Activated naive CD8-positive, alpha-beta T cell treated with anti-CD3 and anti-CD28 coated beads, Interleukin-2, amount 10 ng/mL, durations not matched to agents 7 days and 5 days (primary cell): ENCODE results near the gene AKNA. TPM values are rescaled to one million over a fixed set of nuclear protein-coding genes. Genes with fewer than 3 reads are reported as not detected.
A peak's percentile ranks its signal among the peaks of the same experiment; 100 is the strongest.

ENCODE experiments used
- ATAC-seq: fragments of 150-1000 bp; cut with Tn5 transposase; one replicate; pipeline ENCODE4 v1.10.0; 2021; ENCODE audit warnings: low read depth, moderate library complexity
- POLR2A ChIA-PET: fragments of 350-600 bp; sonication (Branson Sonifier 250); formaldehyde crosslinking; loops from one replicate; lab custom pipeline; 2021; ENCODE audit warnings: antibody characterized with exemption; lab: Charles Lee
- DNase-seq: peaks from one replicate; pipeline ENCODE4 v3.0.0; 2021
- H3K27ac Mint-ChIP-seq: one replicate; pipeline ENCODE4 v1.8.0; 2022; ENCODE audit warnings: mild to moderate bottlenecking, mixed read lengths
- H3K27me3 Mint-ChIP-seq: one replicate; pipeline ENCODE4 v1.8.0; 2022; ENCODE audit warnings: mild to moderate bottlenecking, moderate library complexity, mixed read lengths
- H3K36me3 Mint-ChIP-seq: one replicate; pipeline ENCODE4 v1.8.0; 2021; ENCODE audit warnings: mild to moderate bottlenecking, mixed read lengths
- H3K4me1 Mint-ChIP-seq: one replicate; pipeline ENCODE4 v1.8.0; 2021; ENCODE audit warnings: mixed read lengths
- H3K4me3 Mint-ChIP-seq: one replicate; pipeline ENCODE4 v1.8.0; 2022; ENCODE audit warnings: mild to moderate bottlenecking, moderate library complexity, mixed read lengths
- H3K9me3 Mint-ChIP-seq: one replicate; pipeline ENCODE4 v1.8.0; 2021; ENCODE audit warnings: mixed read lengths
- total RNA-seq, 2 experiments: library from RNA; stranded (reverse); gene quantifications; one replicate each; pipeline ENCODE4 v1.2.3, GENCODE V29; 2021

The AKNA gene
- total RNA-seq, 2 experiments from 2014 or later: 482 to 492 TPM

GRCh38 chr9:114367366-114367765, 20.4 kb downstream of the AKNA start:
- Mint-ChIP-seq H3K4me1 (peaks cover 80% of the 10 kb centered on the region), H3K27me3 (no peaks in the 10 kb centered on the region), H3K36me3 (peaks cover 65% of the 10 kb centered on the region), H3K4me3 (peak overlapping the region; percentile 74), H3K9me3 (no peaks in the 10 kb centered on the region), H3K27ac (peak overlapping the region; percentile 96)
- POLR2A ChIA-PET: interaction anchor here (1.0 to 15.1 kb wide), 8 partner anchors 9 to 38 kb away, joined by 3 to 637 read pairs (median 4); partner anchors contain the start of gene AKNA
- no peak for ATAC-seq
- DNase-seq: no peak

DNA sequence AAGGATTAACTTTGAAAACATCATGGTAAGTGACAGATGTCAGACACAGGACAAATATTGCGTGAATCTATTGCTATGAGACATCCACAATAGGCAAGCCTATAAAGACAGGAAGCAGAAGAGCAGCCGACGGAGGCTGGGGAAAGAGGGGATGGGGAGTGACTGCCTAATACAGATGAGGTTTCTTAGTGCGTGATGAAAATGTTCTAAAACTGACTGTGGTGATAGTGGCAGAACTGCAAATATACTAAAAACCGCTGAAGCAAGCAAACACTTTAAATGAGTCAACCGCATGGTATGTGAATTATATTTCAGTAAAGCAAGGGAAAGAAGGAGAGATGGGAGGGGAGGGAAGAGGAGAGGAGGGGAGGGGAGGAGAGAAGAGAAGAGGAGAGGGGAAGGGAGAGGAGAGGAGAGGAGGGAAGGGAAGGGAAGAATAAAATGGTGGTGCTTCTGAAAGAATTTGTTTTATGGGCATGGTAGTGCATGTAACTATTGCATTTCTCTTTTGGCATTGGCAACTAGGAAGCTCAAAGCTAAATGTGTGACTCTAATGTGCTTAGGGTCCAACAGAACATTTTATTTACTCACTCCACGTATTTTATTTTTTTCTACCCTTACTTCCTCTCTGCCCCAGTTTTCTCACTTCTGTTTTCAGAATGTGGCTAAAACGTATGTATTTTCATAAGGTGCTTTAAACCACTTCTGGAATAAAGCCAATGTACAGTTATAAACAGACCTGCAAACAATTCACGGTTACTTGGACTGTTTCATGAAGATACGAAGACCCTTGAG, 21.3 kb downstream of the AKNA start:
- Mint-ChIP-seq H3K27ac (peak overlapping the region; percentile 96), H3K9me3 (no peaks in the 10 kb centered on the region), H3K4me3 (peak overlapping the region; percentile 74), H3K4me1 (peaks cover 78% of the 10 kb centered on the region), H3K27me3 (no peaks in the 10 kb centered on the region), H3K36me3 (peaks cover 62% of the 10 kb centered on the region)
- ATAC-seq (peak; percentile 47), DNase-seq (no peak)
- POLR2A ChIA-PET: interaction anchor here (1.0 to 15.1 kb wide), 3 partner anchors 15 to 19 kb away, joined by 3 to 637 read pairs (median 4); partner anchors contain the start of gene AKNA

DNA sequence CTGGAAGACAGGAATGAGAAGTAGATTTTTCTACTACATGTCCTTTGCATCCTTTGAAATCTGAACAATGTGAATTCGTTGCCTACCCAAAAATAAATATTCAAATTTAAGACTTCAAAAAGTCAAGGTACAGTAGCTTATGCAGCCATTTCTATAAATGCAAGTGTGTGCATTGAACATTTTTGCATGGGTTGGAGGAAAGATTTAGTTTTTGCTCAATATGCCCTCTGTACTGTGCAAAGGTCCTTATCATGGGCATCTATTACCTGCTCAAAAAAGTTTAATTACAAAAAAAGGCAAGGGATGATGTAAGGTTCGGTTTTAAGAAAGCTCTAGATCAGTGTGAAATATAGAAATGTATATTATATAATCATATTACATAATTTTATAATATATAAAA, 22.6 kb downstream of the AKNA start:
- no peaks in the 10 kb centered on the region for H3K9me3 Mint-ChIP-seq
- peaks cover 80% of the 10 kb centered on the region for H3K4me1 Mint-ChIP-seq
- no peak for ATAC-seq
- no peak for DNase-seq
- H3K36me3 Mint-ChIP-seq: peaks cover 73% of the 10 kb centered on the region
- no peaks in the 10 kb centered on the region for H3K27me3 Mint-ChIP-seq
- peak overlapping the region; percentile 90 for H3K27ac Mint-ChIP-seq
- peak overlapping the region; percentile 63 for H3K4me3 Mint-ChIP-seq
- POLR2A ChIA-PET: interaction anchor here (1.7 to 15.1 kb wide), 3 partner anchors 7 to 20 kb away, joined by 4 to 637 read pairs (median 23); partner anchors contain the start of gene AKNA

DNA sequence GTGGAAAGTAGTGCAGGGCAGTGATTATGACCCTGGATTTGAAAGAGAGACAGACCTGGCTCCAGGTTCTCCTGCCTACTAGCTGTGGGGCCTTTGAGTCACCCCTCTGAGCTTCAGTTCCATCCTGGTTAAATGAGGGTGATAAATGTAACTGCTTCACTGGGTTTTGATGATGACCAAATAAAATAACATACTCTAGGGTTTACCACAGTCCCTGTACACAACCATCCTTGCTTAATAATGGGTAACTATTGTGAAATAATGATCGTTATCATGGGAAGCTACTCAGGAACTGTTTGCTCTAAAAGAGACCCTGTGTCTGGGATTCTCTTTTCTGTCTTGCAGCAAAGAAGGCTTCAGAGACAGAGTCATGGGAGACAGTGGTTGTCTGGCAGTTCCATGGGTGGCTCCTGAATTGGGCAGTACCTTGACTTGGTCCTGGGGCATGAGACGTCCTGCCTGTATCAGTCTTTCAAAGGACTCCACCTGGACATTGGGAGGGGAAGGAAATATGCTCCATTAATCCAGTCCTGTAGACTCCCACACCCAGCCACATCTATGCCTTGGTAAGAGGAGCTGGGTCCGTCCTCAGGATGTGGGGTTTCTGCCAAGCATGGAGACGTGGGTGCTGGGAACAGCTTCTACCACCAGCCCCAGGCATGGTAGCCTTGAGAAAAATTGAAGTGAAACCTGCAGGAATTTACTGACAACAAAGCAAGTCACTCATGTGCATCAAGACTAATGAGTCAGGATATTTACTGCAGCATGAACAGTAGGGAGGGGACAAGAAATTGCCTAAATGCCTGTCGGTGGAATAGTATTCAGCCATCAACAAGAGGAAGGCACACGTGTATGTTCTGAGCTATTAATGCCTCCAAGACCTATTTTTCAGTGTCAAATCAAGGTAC, 23.4 kb downstream of the AKNA start:
- Mint-ChIP-seq H3K36me3 (peaks cover 74% of the 10 kb centered on the region), H3K27me3 (no peaks in the 10 kb centered on the region), H3K9me3 (no peaks in the 10 kb centered on the region), H3K4me3 (peak overlapping the region; percentile 63), H3K27ac (peak overlapping the region; percentile 90), H3K4me1 (peaks cover 80% of the 10 kb centered on the region)
- DNase-seq: no peak
- no peak for ATAC-seq
- POLR2A ChIA-PET: interaction anchor here (1.0 to 15.1 kb wide), 7 partner anchors 8 to 31 kb away, joined by 4 to 637 read pairs (median 5); partner anchors contain the start of gene AKNA

DNA sequence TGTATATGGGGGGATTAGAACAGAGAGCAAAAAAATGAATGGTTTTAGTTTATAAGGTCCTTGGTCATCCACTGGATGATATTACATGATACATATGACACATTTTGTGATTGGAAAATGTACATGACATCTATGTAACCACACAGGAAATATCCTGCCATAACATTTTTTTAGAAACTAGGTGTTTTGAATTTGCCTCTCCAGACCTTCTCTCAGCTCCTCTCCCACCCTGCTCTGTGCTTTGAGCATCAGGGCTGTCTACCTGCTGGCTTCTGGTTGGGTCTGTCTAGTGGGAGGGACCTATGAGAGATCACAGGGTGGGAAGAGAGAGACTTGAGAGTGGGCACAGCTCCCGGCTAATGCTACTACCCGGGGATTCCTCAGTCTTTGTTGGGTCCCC, 24.4 kb downstream of the AKNA start:
- peaks cover 71% of the 10 kb centered on the region for H3K36me3 Mint-ChIP-seq
- H3K4me3 Mint-ChIP-seq: peak overlapping the region; percentile 63
- H3K9me3 Mint-ChIP-seq: no peaks in the 10 kb centered on the region
- DNase-seq: no peak
- H3K4me1 Mint-ChIP-seq: peaks cover 74% of the 10 kb centered on the region
- peak; percentile 57 for ATAC-seq
- POLR2A ChIA-PET: interaction anchor here (0.6 to 15.1 kb wide), 8 partner anchors 9 to 32 kb away, joined by 3 to 637 read pairs (median 4); partner anchors contain the start of gene AKNA
- H3K27me3 Mint-ChIP-seq: no peaks in the 10 kb centered on the region
- peak overlapping the region; percentile 90 for H3K27ac Mint-ChIP-seq

GRCh38 chr9:114362394-114362793, 25.4 kb downstream of the AKNA start:
- Mint-ChIP-seq H3K4me1 (peaks cover 70% of the 10 kb centered on the region), H3K9me3 (no peaks in the 10 kb centered on the region), H3K27ac (peak overlapping the region; percentile 90), H3K36me3 (peaks cover 70% of the 10 kb centered on the region), H3K27me3 (no peaks in the 10 kb centered on the region), H3K4me3 (no peak overlapping the region)
- no peak for ATAC-seq
- DNase-seq: no peak
- POLR2A ChIA-PET: interaction anchor here (1.0 to 15.1 kb wide), 4 partner anchors 9 to 23 kb away, joined by 3 to 637 read pairs (median 14); partner anchors contain the start of gene AKNA

DNA sequence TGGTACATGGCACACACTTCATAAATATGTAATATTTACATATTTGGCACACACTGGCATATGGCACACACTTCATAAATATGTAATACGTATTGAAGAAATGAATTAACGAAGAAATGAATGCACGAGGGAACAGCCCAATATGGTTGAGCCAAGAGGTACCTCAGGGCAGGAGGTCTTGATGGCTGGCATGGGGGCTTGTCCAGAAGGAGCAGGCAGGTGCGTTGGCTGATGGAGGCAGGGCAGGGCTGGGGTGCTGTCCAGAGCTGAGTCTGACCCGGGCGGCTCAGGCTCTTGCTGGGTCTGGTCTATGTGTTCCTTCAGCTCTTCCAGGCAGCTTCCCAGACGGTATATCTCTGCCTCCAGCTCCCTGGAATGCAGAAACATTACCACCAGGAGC, 26.2 kb downstream of the AKNA start:
- Mint-ChIP-seq H3K36me3 (peaks cover 67% of the 10 kb centered on the region), H3K27me3 (no peaks in the 10 kb centered on the region), H3K4me1 (peaks cover 65% of the 10 kb centered on the region), H3K4me3 (no peak overlapping the region), H3K27ac (peak overlapping the region; percentile 89), H3K9me3 (no peaks in the 10 kb centered on the region)
- ATAC-seq (no peak), DNase-seq (no peak)
- POLR2A ChIA-PET: interaction anchor here (1.5 to 15.1 kb wide), 3 partner anchors 9 to 24 kb away, joined by 4 to 637 read pairs (median 23); partner anchors contain the start of gene AKNA

GRCh38 chr9:114359801-114360200, 28.0 kb downstream of the AKNA start:
- Mint-ChIP-seq H3K4me3 (no peak overlapping the region), H3K27me3 (no peaks in the 10 kb centered on the region), H3K4me1 (peaks cover 55% of the 10 kb centered on the region), H3K9me3 (no peaks in the 10 kb centered on the region), H3K27ac (peak overlapping the region; percentile 89), H3K36me3 (peaks cover 55% of the 10 kb centered on the region)
- DNase-seq: no peak
- POLR2A ChIA-PET: interaction anchor here (0.7 kb wide), 1 partner anchor 26 kb away, joined by 3 read pairs; no protein-coding TSS in a partner anchor
- ATAC-seq: no peak

DNA sequence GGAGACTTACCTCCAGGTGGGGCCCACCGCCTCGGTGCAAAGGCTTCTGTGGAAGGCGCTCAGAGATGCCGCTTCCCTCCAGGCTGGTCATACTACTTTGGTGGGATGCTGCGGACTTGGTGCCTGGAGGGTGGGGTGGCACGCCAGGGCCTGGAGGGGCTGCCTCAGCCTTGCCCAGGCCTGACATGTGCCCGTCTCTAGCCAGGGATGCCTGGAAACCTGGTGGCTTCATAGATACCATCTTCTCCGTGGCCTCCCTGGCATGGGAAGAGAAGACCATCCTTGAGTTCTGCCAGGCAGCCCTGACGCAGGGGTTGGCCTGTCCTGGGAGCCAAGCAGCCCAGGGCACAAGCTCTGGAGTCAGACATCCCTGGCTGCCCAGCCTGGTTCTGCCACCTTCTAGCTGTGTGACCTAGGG, 29.9 kb downstream of the AKNA start:
- Mint-ChIP-seq H3K9me3 (no peaks in the 10 kb centered on the region), H3K36me3 (peaks cover 39% of the 10 kb centered on the region), H3K4me3 (no peak overlapping the region), H3K4me1 (peaks cover 42% of the 10 kb centered on the region), H3K27me3 (no peaks in the 10 kb centered on the region), H3K27ac (no peak overlapping the region)
- ATAC-seq (no peak), DNase-seq (no peak)
- POLR2A ChIA-PET: interaction anchor here (1.0 to 1.2 kb wide), 2 partner anchors 10 to 35 kb away, joined by 3 to 4 read pairs; no protein-coding TSS in a partner anchor

GRCh38 chr9:114357360-114357759, 30.4 kb downstream of the AKNA start:
- ATAC-seq (no peak), DNase-seq (no peak)
- H3K36me3 Mint-ChIP-seq: peaks cover 41% of the 10 kb centered on the region
- peak overlapping the region; percentile 68 for H3K27ac Mint-ChIP-seq
- POLR2A ChIA-PET: interaction anchor here (1.2 kb wide), 1 partner anchor 10 kb away, joined by 4 read pairs; no protein-coding TSS in a partner anchor
- H3K27me3 Mint-ChIP-seq: no peaks in the 10 kb centered on the region
- peaks cover 42% of the 10 kb centered on the region for H3K4me1 Mint-ChIP-seq
- no peak overlapping the region for H3K4me3 Mint-ChIP-seq
- no peaks in the 10 kb centered on the region for H3K9me3 Mint-ChIP-seq

DNA sequence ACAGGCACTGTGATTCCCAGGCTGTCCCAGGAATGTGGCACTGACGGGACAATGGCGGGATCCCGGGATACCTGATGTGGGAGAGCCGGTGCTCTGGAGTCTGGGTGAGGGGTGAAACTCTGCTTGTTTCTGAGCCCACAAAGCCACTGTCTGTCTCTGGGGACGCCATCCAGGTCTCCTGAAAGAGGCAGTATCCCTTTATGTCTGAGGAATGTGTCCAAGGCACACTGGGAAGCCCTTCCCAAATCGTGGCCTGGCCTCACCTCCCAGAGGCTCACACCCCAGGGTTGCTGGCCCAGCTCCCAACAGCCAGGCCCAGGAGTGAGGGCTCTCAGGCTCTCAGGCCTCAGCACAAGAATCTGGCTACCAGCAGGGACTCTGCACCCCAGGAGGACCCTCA, 31.0 kb downstream of the AKNA start:
- no peak for DNase-seq
- Mint-ChIP-seq H3K27me3 (no peaks in the 10 kb centered on the region), H3K4me1 (peaks cover 44% of the 10 kb centered on the region), H3K27ac (peak overlapping the region; percentile 17), H3K9me3 (no peaks in the 10 kb centered on the region), H3K4me3 (no peak overlapping the region), H3K36me3 (peaks cover 44% of the 10 kb centered on the region)
- POLR2A ChIA-PET: interaction anchor here (0.9 to 10.2 kb wide), 4 partner anchors 11 to 39 kb away, joined by 3 to 137 read pairs (median 3); partner anchors contain the start of gene AKNA
- no peak for ATAC-seq

DNA sequence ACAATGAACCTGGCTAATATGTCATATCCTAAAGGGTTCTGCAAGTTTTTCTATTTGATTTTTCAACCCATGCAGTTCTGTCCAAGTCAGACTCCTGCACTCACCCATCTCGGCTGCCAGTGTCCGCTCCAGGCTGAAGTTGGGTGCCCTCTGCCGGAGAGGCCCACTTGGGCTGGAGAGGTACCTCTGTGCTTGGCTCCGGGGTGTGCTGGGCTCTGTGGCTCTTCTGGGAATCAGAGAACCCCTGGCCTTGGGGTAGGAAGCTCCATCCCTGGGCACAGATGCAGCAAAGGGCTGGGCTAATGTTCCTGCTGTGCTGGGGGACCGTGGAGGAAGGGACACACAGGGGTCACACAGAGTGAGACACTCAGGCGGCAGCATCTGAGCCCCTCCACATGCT, 32.0 kb downstream of the AKNA start:
- Mint-ChIP-seq H3K36me3 (peaks cover 36% of the 10 kb centered on the region), H3K4me1 (peaks cover 43% of the 10 kb centered on the region), H3K27me3 (no peaks in the 10 kb centered on the region), H3K9me3 (no peaks in the 10 kb centered on the region), H3K4me3 (no peak overlapping the region), H3K27ac (no peak overlapping the region)
- POLR2A ChIA-PET: interaction anchor here (0.9 to 10.2 kb wide), 3 partner anchors 12 to 40 kb away, joined by 3 to 137 read pairs (median 3); partner anchors contain the start of gene AKNA
- DNase-seq (no peak), ATAC-seq (no peak)
